Gastroesophageal sphincter (tissue), 3 donors: Measurements from ENCODE around the gene RTKN2.

Experiments
- CTCF ChIP-seq, 4 experiments: fragments of 200-600 bp in 2 of 4; fragments of 450-650 bp in 2 of 4; sonication (generic) in 1 of 4; IDR thresholded peaks; one replicate each; pipeline ENCODE4 v1.5.1; 2017 to 2019; ENCODE audit warnings: antibody characterized with exemption in 4 of 4, mild to moderate bottlenecking in 2 of 4, moderate library complexity in 2 of 4
- POLR2AphosphoS5 ChIP-seq: sonication (generic); formaldehyde crosslinking; IDR thresholded peaks from one replicate; pipeline ENCODE4 v1.6.1; 2017; ENCODE audit warnings: antibody characterized with exemption

GRCh38 chr10:62199584-62199983 lies 69.1 kb downstream of the RTKN2 start:
- TF ChIP-seq POLR2AphosphoS5, result no peak
- no peak for TF ChIP-seq CTCF (IDR thresholded peaks at IDR 0.05)
